Stimulated activated naive CD4-positive, alpha-beta T cell (primary cell): Measurements from ENCODE around the gene LHFPL6.

ENCODE experiments used
- DNase-seq, 6 experiments: peaks; one replicate each; lab custom pipeline; 2025; lab: John Stamatoyannopoulos, UW

Gene LHFPL6

DNA sequence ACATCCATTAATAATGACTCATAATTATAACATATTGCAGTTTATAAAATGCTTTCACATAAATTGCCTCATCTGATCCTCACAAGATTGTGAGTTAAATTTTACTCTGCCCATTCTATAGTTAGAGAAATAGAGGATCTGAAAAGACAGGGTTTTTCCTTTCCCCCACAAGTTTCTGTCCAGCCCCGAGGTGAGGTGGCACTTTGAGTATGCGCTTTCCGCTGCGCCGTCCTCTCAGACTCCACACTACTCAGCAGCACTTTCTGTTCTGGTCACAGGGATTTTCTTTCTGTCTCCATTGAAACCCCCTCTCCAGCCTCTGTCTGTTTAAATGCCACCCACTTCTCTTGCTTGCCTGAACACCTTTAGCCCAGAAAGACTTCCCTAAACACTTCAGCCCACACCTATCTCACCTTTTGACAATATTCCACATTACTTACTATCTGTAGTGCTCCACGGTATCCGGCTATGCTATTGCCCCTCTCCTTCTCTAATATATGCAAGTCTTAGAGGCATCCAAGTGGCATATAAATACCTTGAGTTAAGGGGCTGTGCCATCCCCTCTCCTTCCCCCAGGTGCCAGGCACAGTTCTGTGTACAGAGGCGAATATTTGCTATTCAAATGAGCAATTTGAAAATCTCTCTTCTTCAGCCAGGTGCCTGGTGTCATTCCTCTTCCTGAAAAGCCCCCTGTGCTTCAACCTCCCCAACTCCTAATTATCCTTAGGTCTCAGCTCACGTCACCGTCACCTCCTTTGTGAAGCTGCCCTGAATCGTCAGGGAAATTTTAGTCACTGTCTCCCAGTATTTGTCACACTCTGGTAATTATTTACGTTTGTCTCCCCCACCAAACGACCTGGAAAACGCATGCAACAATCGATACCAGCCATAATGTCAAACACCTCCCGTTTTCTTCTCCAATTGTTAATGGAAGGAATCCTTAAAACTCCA, 296.1 kb downstream of the LHFPL6 start:
- DNase-seq = no peak

DNA sequence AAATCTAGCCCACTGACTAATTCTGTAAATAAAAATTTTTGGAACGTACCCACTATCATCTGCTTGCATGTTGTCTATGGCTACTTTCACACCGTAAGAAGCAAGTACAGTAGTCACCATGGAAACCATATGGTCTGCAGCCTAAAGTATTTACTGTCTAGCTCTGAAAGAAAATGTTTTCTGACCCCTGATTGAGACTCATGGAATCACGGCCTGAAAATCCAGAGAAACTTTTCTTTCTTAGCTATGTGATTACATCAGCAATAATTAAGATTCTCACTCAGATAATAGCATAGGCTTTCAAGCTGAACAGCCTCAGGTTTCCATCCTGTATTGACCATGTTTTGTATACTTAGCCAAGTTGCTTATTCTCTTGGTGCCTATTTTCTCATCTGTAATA, 300.2 kb downstream of the LHFPL6 start:
- no peak for DNase-seq

DNA sequence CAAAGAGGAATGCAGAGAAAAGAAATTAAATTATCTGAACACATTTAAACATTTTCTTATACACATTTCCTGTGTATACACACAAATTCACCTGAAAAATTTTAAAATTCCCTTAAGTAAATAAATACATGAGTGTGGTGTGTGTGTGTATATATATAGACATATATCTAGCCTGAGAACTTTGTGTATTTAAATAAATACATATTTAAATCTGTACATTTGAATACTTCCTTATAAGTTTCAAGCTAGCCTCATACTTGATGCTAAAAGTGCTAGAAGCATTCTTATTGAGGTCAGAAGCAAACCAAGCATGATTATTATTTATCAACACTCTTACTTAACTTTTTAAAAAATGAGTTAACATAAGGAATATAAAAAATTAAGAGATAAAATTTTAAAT, 304.0 kb downstream of the LHFPL6 start:
- DNase-seq = no peak

DNA sequence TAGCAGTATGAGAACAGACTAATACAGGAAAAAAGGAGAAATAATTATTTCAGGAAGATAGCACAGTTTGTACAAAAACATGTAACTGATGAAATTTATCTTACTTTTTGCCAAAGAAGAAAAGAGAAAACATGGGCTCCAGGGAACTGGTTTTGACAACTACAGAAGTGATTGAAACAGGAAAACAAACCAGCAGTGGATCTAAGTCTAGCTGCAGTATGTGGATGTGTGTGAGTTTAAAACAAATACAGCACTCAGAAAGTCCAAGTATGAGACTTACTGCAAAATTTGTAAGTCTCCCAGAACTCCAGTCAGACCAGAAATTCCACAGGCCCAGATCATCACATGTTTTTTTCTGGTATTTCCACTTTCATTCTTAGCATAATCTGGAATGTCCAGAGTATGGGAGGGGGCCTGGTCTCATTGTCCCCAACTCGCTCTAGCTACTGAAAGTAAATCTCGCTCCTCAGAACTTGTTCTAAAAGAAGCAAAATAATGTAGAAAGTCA, 305.3 kb downstream of the LHFPL6 start:
- DNase-seq = no peak

DNA sequence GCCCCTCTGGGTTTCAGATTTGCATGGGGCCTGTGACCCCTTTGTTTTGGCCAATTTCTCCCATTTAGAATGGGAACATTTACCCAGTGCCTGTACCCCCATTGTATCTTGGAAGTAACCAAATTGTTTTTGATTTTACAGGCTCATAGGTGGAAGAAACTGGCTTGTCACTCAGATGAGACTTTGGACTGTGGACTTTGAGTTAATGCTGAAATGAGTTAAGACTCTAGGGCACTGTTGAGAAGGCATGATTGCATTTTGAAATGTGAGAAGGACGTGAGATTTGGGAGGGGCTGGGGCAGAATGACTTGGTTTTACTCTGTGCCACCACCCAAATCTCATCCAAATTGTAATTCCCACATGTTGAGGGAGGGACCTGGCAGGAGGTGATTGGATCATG, 306.0 kb downstream of the LHFPL6 start:
- DNase-seq = no peak

DNA sequence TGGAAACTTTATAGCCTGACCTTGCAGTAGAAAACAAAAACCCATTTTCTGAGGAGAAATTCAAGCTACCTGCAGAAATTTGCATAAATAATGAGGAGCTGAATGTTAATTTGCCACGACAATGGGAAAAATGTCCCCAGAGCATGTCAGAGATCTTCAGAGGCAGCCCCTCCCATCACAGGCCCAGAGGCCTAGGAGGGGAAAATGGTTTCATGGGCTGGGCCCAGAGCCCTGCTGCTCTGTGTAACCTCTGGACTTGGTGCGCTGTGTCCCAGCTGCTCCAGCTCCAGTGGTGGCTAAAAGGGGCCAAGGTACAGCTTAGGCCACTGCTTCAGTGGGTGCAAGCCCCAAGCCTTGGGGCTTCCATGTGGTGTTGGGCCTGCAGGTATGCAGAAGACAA, 306.8 kb downstream of the LHFPL6 start:
- DNase-seq = no peak
